Pulmonary artery endothelial cell (primary cell): ENCODE measurements around the gene TIMP4. TPM values are rescaled to one million over a fixed set of nuclear protein-coding genes. Genes with fewer than 3 reads are reported as not detected.
A peak's percentile ranks its signal among the peaks of the same experiment; 100 is the strongest.

Source experiments
- DNase-seq: peaks from one replicate; pipeline ENCODE4 v3.0.0-alpha.2; 2011; ENCODE audit warnings: low read depth, low spot score
- total RNA-seq: library from RNA; depleted of rRNA; stranded (reverse); fragments of >200 nt; gene quantifications from 2 replicates; pipeline ENCODE4 v1.2.3, GENCODE V29; 2014

TIMP4 gene
- total RNA-seq, 1 donor from 2014 or later, result 0.07 TPM

DNA sequence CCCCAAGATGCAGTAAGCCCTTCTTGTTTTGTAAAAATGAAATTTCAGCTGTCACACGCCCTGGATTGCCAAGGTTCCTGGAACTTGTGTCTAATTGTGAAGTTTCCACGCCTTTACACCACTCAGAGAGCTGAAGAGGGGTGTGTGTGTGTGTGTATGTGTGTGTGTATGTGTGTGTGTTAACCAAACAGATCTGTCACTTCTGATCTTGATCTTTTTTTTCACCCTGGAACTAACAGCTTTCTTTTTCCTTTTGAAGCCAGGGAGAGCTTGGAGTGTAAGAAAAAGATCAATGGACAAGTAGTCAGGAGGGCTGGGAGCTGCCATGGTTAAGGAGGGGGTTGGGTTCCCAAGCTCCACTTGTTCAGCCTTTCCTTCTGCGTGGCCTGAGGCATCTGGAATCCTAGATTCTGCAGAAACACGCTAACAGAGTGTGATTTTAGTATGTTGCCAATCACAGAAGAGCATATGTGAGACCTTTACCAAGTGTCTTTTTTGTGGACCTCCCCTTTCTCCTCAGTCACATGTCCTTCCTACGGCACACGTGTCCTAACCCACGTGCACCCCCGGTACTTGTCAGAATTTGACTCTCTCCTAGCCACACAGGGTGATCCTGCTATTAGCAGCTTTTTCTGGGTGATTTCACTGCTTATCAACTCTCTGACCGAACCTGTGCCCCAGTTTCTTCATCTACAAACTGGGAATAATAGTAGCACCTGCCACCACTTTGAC, 11.5 kb downstream of the TIMP4 start:
- DNase-seq, result no peak

DNA sequence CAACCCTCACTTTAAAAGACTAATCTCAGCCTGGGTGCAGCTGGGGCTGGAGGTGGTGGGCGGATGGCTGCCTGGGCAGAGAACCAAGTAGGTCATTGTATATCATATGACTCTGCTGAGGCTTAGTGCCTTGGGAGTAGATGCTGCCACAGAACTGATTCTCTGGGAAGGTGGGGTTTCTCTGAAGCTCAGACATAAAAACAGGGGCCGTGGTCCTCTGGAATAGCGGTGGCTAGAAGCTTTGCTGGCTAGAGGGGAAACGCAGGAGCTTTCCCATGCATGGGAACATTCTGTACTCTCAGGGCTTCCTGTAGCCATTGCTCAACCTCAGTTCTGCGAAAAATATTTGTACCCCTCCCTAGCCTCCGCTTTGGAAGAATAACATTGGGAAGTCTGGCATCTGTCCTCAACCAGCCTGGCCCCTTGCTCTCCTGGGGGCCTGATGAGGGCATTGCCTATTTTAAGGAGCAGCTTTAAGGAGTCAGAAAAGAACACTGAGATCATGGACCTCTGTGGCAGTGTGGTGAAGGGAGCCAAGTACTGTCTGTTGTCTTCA, 14.7 kb downstream of the TIMP4 start:
- no peak for DNase-seq

DNA sequence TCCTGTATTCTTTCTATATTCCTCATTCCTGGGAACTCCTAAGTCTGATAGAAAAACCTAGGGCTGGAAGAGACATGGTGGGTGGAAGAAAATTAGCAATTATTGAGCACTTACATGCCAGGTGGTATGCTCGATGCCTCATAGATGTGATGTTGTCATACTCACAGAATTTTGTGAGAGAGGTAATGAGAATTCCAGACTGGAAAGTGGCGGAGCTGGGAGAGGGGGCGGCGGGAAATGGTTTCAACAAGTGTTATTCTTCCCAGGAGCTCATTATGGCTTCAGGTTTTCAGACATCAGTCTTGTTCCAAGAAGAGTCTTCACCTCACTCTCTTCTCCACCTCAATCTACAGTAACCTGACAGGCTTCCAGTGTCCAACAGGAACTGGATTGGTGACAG, 16.2 kb downstream of the TIMP4 start:
- no peak for DNase-seq

DNA sequence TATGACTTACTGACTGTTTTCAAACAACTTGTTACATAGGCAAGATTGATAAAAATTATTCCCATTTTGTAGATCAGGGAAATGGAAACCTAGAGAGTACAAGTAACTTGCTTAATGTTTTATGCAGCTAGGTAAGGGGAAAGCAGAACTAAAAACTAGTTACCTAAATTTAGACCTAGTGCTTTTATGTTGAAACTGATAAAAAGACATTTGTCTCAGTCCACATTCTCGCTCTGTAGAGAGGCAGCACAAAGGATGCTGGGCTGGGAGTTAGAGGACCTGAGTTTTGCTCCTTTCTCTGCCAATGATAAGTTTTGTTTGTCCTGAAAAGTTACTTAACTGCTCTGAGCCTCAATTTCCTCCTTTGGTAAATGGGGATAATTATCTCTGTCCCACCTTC, 17.4 kb downstream of the TIMP4 start:
- no peak for DNase-seq

DNA sequence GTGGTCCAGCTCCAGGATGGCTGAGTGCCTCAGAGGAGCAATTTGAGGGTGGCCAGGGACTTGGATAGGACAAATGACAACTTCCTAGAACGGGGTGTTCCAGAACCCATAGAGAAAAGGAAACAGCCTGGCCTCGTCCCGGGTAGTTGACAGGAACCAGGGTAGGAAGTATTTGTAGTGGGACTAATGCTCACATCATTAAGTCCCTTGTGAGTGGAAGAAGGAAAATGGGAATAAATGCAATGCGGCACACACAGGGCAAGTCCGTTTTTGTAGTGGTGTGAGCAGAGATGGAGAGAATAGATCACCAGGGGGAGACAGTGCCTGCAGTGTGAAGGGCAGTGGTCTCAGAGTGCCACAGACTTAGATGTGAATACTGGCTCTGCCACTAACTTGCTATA, 19.6 kb downstream of the TIMP4 start:
- no peak for DNase-seq

- no peak for DNase-seq
These were observed 20.7 kb downstream of the TIMP4 start for GRCh38 chr3:12138044-12138443.

- no peak for DNase-seq
These were observed 22.3 kb downstream of the TIMP4 start for GRCh38 chr3:12136371-12136770.

DNA sequence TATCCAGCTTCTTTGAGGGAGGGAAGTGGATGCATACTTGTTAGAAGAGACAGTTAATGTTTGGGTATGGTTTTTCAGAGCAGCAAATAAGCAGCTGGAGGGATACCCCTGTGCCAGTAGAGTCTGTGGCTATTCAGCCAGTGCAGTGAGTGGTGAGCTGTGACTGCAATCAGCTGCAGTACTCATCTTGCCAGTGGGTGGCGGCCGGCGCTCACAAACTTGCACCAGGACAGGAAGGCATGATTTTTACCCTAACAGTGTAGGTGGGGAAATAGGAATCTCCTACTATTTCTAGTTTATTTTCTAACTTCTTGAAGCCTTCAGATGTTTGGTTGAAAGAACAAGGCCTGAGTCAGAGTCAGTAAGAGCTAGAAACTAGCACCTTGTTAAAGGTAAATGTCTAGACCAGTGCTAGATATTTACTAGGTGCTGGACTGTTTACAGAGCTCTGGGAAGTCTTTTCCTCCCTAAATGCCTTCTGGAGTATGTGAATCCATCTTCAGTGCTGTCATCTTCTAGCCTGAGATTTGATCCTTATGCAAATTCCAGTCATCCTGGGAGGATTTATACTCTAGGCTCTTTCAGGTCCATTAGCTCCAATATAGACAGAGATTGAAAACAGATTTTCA, 23.6 kb downstream of the TIMP4 start:
- no peak for DNase-seq

GRCh38 chr3:12132881-12133280, 25.8 kb downstream of the TIMP4 start:
- no peak for DNase-seq

DNA sequence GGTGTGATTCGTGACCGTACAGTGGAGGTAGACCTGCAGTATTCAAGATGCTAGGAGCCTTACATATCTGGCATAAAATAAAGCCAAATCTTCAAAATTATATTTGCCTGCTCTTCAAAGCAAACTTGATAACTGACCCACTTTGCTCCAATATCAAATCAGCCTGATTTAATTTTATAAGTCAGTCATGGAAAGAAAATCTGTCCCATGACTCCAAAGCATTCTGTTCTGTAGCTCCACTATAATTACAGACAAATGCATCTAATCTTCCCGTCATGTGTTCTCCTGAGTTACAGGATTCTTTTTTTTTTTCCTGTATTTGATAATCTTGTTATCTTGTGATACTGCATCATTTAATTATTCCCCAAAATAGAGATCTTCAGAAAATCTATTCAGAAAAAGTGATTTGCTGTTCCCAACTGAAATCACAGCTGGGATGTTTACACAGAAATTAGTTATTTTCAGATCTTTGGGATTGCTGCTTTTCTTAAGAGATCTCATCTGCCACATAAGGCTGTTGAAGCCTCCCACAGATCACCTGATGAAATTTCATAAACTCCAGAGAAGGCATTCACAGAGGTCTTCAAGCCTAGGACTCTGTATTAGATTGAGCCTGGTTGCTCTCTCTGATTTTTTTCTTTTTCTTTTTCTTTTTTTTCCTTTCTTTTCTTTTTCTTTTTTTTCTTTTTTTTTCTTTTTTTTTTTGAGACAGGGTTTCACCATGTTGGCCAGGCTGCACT, 27.2 kb downstream of the TIMP4 start:
- DNase-seq, result no peak

DNA sequence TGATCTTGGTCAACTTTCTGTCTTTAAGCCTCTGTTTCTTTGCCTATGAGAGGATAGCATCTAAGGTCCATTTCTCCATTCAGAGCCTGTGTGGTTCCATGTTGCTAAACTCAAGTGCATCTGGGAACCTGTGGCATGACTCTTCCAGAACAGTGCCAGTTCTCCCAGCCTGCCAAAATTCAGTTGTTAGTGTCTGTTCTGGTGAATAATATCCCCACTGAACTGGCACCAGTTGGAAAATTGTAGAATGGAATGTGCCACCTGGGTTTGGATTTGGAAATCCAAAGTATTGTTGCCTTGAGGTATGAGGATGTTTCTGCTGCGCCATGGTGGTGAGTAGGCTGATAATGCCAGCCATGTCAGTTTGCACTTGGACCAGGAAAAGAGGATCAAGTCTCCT, 31.3 kb downstream of the TIMP4 start:
- no peak for DNase-seq

DNA sequence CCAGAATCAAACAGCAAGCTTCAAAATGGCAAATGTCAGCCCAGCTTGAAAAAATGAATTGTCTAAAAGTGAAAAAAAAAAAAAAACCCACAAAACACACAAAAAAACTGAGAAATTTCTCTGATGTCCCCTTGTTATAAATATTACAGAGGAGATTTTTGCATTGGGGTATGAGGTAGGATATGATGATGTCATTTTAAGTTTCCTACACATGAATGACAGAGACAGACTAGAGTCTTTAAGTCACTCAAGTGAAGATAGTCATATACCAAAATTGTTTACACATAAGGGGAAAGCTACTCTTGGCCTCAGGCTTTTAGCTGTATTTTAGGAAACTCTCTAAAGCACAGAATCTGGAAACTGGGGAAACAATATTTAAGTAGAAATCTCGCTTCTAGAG, 32.9 kb downstream of the TIMP4 start:
- no peak for DNase-seq

GRCh38 chr3:12121466-12121865, 37.2 kb downstream of the TIMP4 start:
- no peak for DNase-seq

- no peak for DNase-seq
These were observed 38.2 kb downstream of the TIMP4 start for GRCh38 chr3:12120374-12121140.

GRCh38 chr3:12117473-12117872, 41.2 kb downstream of the TIMP4 start:
- no peak for DNase-seq

DNA sequence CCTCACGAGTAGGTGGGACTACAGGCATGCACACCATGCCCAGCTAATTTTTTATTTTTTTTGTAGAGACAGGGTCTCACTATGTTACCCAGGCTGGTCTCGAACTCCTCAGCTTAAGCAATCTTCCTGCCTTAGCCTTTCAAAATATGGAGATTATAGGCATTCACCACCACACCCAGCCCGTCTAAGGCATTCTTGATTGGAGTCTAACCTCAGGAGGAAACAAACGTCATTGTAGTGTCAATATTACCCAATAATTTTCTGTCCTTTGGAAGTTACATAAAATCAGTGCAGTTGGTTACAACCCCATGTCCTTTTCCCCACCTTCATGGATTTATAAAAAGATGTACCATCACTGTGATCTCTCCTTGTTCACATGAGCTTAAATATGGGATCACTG, 41.8 kb downstream of the TIMP4 start:
- no peak for DNase-seq

GRCh38 chr3:12115849-12116248, 42.9 kb downstream of the TIMP4 start:
- no peak for DNase-seq

DNA sequence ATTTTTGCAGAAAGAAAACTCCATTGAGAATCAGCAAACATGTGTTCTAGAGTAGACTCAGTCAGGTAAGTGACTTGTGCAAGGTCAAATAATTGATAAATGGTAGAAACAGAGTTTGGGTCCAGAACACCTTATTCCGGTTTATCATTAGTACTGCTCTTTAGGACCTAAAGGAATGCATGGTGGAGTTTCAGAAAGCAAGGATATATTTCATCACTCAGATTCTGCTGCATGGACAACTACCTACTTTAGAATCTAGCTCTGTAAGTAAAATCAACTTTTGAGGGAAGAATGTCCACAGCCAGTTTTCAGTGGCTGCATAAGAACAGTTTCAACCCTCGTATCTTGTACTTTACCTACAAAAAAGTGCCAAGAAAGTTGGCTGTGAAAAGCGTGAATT, 43.6 kb downstream of the TIMP4 start:
- DNase-seq, result no peak

- no peak for DNase-seq
These were observed 44.5 kb downstream of the TIMP4 start for GRCh38 chr3:12114251-12114650.

GRCh38 chr3:12107071-12107713, 51.5 kb downstream of the TIMP4 start:
- peak; percentile 36 for DNase-seq
